ENCODE results near the gene HVCN1.

DNA sequence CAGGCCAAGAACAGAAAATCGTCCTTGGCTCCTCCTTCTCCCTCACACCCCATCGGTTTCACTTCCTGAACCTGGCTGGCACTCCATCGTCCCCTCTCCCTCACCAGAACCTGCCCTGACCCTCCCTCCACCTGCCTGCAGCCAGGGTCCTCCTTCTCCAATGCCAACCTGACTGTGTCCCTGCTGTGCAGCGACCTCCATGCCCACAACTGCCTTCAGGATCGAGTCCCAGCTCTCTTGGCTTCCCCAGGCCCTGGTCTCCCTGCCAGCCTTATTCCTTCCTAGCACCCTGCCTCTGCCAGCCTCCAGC, 19.8 kb downstream of the HVCN1 start:
- TF ChIP-seq LEF1 (IDR thresholded peaks at IDR 0.05; ENCODE audit: borderline replicate concordance) (no peak), BHLHE40 (IDR thresholded peaks at IDR 0.05; ENCODE audit: borderline replicate concordance) (no peak), SP1 (IDR thresholded peaks at IDR 0.05) (no peak), FOXA1 (IDR thresholded peaks at IDR 0.05) (no peak), TARDBP (IDR thresholded peaks at IDR 0.05) (no peak), L3MBTL2 (conservative IDR thresholded peaks at IDR 0.05) (no peak), NFRKB (IDR thresholded peaks at IDR 0.05) (no peak), FOXK2 (IDR thresholded peaks at IDR 0.05) (no peak)
